ENCODE data around the gene DDX11. TPM values are rescaled to one million over a fixed set of nuclear protein-coding genes. Genes with fewer than 3 reads are reported as not detected.
"Not testable (repeated sequence)": the region's sequence is repeated elsewhere in the genome, so short reads cannot be mapped to it uniquely, and the experiment has no call there.

Gene DDX11
- 32.1 TPM for polyA plus RNA-seq (2013, experiment 1 of 2; ENCODE audit: insufficient read length)
- polyA plus RNA-seq (2013, experiment 2 of 2; ENCODE audit: insufficient read length), result 8.7 TPM

DNA sequence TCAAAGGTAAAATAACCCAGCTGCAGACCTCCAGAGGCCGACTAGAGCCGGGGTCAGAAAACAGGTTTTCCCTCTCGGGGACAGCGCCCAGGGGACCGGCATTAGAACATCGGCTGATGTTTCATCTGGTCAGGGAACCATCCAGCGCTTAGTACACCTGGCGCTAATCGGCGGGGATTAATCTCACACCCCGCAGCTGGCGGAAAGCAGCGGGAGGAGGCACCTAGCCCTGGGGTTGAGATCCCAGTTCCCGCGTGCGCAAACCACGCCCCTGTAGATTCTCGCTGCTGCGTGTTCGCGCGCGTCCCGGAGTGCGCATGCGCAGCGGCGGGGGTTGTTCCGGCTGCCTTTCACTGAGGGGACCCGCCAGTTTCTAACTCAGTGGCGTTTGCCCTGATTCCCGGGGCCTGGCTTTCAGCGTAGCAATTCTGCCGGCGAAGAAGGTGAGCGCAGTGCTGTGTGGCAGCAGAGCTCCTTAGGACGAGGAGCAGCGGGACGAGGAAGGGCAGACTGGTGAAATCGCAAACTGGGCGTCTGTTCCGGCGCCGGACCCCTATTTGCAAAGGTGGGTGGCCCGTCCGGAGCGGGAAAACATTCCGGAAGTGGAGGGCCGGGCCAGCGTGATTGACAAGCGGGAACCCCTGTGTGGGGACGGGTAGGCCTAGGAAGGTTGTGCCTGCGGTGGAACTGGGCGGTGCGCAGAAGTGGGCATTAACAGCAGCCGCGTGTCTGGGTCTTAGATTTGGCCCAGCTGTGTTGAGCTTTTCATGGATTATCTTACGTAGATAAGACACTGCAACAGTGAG is at the start of gene DDX11:
Gene DDX11, plus strand, starts transcription at position 334 of the 806 bp plus-strand sequence. CDS start 4,534 bp downstream, outside the sequence.
- peak; percentile 91 for DNase-seq

DNA sequence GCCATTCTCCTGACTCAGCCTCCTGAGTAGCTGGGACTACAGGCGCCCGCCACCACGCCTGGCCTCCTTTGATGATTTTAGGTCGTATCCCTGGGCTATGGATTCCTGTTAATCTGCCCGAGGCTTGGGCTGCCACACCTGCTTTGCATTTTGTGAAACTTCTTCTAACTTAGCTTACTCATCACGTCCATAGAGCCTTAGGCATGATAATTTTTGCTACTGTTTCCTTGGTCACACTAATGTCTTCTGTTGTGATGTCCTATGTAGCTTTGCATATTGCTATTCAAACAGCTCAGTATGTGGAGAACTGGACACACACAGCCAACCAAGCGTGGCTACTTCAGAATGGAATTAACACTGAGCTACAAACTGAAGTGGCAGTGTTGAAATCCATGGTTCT is 47.5 kb upstream of the DDX11 start:
- no peak for DNase-seq

DNA sequence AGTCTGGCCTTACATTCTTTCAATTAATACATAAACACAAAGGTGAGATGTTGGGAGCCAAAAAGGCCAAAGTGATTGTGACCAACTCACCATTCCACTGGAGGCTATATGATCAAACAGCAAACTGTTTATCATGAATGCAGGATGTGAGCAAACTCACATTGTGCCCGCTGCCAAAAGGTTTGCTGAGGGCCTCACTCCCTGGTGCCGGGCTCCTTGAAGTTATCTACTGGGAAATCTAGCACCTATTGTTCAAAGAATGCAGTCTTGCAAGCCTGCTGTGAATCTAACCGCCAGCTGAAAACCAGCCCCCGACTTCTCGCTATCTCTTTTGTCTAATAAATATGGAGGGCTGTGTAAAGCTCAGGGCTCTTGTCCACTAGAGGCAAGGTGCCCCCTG is 46.7 kb upstream of the DDX11 start:
- not testable (repeated sequence) for DNase-seq

- DNase-seq, result no peak
Observed at GRCh38 chr12:31029468-31029867, 44.2 kb upstream of the DDX11 start.

GRCh38 chr12:31029916-31030562 is 43.6 kb upstream of the DDX11 start:
- DNase-seq, result no peak

- DNase-seq, result no peak
Observed at GRCh38 chr12:31031951-31032335, 41.7 kb upstream of the DDX11 start.

- no peak for DNase-seq
Observed at GRCh38 chr12:31033146-31033545, 40.5 kb upstream of the DDX11 start.

DNA sequence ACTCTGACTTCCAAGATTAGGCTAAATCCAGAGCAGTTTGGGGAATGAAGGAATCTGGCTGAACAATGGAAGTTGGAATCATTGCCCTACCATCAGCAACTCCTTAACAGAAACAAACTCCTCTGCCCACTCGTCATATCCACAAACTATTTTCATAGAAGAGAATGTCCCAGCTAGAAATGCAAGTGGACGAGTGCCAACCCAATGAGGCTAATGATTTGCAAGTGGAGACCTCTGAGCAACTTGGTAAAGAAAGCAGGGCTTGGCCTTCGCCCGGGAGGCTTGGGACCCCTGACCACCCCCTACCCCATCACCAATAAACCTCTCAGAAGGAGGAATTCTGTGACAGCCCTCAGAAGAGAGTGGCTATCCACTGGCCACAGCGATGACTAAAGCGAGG is 40.0 kb upstream of the DDX11 start:
- DNase-seq, result no peak

- no peak for DNase-seq
Observed at GRCh38 chr12:31034372-31034771, 39.3 kb upstream of the DDX11 start.

DNA sequence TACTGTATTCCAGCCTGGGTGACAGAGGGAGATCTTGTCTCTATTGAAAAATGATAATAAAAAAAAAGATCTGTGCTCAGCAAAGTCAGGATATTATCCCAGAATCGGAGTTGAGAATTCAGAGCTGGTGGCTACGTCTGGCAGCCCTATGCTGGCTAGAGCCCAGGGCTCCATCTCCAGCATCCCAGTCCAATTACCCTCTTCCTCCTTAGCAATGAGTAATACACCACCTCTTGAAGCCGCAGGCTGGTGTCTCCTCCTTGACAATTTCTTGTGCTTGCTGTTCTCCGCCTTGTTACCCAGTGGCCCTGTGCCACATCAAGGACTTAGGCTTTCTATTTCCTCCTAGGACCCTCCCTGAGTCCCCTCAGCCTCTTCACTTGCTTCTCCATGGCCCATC is 38.4 kb upstream of the DDX11 start:
- DNase-seq, result no peak

- DNase-seq, result peak; percentile 12
Observed at GRCh38 chr12:31035967-31036665, 37.5 kb upstream of the DDX11 start.

DNA sequence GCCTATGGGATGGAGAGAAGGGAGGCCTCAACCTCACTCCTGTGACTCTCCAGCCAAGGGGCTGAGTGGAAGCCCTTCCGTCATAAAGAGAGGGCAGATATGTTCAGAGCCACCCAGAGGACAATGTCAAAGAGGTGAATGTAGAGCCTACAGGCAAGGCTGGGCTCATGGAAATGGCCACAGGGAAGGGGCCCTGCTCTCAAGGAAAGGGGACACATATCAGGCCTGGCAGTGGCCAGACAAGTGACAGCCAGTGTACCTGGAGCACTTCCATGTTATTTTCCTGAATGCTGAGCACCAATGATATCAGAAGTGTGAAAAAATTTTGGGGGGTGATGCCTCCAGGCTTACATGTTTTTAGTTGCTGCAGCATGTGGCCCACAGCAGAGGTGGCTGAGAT is 36.6 kb upstream of the DDX11 start:
- no peak for DNase-seq

DNA sequence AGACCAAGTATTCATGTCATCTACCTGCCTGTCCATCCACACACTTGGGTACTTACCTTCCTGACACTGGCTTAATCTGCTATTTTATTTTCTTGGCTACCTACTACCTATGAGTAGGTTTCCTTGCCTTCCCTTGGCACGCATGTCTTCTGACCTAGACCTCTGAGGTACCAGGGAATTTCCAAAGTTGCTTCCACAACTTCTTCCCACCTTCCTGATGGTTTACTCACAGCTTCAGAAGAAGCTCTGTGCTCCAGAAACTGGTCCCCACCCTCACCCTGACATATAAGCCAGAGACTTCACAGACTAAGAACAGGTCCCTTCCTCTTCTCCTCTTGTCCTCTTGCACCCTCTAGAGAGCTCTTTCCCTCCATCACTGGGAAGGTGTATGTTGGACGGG is 35.7 kb upstream of the DDX11 start:
- no peak for DNase-seq

- no peak for DNase-seq
Observed at GRCh38 chr12:31041033-31041564, 32.6 kb upstream of the DDX11 start.

DNA sequence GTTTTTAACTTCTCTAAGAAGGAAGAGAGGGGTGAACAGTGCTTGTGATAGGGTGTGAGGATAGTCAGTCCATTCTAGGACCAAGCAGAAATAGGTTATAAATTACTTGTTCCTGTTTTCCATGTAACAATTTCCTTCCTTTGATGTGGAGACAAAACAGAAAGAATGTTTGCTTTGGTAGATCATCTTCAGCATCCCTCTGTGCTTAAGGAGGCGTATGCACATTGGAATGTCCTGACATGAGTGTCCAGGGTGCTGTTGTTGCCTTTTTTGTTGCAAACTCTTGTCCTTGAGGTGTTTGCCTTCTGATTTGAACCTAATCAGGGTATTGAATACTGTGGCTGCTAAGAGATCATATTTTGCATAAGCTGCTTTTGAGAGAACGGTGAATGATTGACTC is 23.5 kb upstream of the DDX11 start:
- peak; percentile 24 for DNase-seq

DNA sequence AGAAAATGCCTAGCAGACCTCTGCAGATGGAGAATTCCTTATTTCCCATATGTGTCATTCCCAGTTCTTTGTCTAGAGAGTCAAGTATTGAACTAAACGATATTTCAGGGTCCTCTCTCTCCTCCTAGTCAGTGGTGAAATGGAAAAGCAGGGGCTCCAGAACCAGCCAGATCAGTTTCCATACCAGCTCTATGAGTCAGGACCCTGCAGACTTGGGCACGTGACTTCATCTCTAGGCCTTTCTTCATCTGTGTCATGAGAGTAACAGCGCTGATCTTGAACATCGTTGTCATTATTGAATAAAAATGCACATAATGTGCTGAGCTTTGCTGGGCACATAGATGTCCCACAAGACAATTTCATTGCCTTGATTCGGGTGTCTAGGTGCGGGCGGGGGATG is 23.1 kb upstream of the DDX11 start:
- DNase-seq, result peak; percentile 41

GRCh38 chr12:31051692-31052091 is 22.0 kb upstream of the DDX11 start:
- not testable (repeated sequence) for DNase-seq

GRCh38 chr12:31052121-31052520 is 21.5 kb upstream of the DDX11 start:
- not testable (repeated sequence) for DNase-seq

DNA sequence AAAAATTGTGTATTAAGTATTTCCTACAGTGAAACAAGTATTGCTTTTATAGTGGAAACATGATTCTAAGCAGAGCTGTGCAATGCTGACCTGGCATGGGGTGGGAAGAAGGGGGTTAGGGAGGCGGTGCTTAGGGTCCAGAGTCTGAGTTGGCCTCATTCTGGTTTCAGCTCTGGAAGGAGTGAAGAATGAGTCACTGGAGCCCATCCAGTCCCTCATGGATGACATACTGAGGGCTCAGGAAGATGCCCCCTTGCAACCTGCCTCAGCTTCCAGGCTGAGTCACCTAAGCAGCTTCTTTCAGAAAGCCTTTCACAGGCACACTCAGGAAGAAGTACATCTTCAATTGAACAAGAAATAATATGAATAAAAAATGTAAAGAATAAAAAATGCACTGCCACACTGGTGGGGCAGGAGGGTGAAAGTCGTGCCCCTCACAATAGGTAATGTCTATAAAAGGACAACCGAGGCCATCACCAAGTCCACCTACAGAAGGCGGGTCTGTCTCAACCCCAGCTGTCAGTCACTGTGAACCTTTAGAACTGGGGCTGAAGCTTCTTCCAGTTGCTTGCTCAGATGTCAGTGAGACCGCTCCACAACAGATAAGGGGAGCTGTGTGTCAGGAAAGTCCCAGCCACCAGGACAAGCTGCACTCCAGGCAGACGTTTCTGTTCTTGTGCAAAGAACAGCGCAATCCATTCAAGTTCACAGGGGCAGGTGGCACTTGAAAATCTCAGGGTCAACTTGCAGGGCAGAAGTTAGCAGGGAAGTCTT is 20.8 kb upstream of the DDX11 start:
- peak; percentile 69 for DNase-seq

DNA sequence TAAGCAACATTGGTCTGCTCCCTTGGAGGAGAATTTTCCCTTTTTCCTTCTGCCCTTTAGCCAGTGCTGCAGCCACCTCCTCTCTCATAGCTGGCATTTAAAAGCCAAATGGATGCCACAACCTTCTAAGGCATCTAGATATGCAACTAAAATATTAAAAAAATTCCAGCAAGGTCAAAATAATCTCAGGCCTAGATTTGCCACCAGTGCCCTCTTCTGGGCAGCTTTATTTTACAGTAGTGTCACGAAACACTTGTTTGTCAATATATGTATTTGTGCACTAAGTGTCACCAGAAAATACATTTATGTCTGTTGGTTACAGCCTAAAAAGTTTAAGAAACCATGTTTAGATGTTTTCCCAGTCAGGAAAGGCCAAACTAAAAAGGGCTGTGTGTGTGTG is 19.7 kb upstream of the DDX11 start:
- not testable (repeated sequence) for DNase-seq

- no peak for DNase-seq
Observed at GRCh38 chr12:31057671-31058070, 16.0 kb upstream of the DDX11 start.

DNA sequence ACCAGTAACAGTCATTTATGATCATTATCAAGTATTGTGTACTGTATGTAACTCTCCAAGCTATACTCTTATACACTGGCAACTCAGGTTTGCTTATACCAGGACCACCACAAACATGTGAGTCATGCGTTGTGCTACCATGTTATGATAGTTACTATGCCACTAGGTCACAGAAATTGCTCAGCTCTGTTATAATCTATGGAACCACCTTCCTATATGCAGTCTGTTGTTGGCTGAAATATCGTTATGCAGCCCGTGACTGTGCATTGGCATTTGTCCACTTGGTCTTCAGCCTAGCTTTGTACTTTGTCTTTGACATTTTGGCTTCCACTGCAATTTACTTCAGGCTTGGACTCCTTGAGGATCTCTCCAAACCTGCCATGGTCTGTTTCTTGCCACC is 7.5 kb upstream of the DDX11 start:
- not testable (repeated sequence) for DNase-seq

Measured in fibroblast of skin of back (primary cell).